HG03039 (cell line): ENCODE measurements around the gene MGAT1.
"Not testable (repeated sequence)": the region's sequence is repeated elsewhere in the genome, so short reads cannot be mapped to it uniquely, and the experiment has no call there.

ENCODE experiments used
- ATAC-seq: cut with Tn5 transposase; IDR thresholded peaks from one replicate; pipeline ENCODE4 v1.9.1; 2021; ENCODE audit warnings: mild to moderate bottlenecking, moderate library complexity; ENCODE audit not compliant: unreplicated experiment

Gene MGAT1

DNA sequence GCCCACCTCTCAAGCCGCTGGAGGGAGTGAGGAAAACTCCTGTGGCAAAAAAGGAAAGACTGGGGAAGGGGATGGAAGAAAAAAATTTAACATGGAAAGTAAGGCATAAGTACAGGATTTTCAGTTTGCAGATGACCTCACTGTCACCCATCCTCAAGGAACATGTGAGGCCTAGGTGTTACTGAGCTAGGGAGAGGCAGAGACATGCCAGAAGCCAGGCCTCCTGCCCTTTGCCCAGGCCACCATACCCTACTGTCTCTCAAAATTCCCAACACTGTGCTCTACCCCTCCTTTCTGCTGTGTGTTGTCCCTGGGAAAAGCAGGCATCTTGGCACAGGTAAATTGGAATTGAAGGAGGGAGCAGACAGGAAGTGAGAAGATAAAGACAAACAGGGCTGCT lies 4.4 kb upstream of the MGAT1 start:
- no peak for ATAC-seq

DNA sequence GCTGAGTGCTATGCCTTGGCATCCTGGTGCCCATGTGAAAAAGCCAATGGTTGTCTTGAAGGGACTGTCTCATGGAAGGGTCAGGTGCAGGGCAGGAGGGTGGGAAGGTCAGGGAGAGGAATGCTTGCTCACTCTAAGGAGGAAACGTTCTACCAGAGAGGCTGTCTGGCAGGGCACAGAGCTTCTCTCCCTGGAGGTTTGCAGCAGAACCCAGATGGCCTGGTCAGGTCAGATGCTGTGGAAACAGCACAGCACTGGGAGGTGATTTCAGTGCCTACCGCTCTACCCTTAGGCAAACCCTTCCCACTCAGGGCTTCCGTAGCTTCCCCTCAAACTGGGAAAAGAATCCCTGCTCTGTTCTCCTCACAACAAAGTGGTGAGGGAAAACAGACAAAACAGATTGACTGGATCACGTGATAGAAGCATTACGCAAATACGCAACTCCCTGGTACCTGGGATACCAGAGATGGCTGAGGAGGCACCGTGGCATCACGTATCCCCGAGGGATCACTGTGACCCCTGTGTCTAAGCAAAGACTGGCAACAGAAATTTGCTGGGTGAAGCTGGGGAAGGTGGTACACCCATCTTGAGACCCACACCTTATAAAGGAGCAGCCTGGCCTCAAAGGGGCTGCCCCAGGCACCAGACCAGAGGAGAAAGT lies 3.9 kb upstream of the MGAT1 start:
- ATAC-seq, result no peak

DNA sequence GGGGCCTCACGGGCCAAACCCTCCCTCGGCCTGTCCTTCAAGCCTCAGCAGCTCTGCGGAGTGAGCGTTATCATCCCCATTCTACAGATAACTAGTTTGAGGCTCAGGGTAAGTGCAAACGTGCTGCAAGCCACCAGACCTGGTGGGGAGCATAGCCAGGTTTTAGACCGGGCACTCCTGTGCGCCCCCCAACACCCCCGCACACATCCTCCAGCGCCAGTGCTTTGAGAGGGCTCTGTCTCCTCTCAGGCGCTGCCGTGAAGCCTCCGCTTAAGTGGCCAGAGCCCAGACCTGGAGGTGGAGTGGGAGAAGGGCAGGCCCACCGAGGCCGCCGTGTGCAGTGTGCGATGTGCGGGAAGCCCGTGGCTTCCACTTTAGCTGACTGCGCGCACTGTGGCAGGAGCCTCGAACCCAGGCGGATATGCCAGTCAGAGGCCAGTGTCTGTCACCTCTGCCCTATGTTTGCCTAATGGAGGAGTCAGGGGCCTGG lies 1.6 kb upstream of the MGAT1 start:
- ATAC-seq, result no peak

DNA sequence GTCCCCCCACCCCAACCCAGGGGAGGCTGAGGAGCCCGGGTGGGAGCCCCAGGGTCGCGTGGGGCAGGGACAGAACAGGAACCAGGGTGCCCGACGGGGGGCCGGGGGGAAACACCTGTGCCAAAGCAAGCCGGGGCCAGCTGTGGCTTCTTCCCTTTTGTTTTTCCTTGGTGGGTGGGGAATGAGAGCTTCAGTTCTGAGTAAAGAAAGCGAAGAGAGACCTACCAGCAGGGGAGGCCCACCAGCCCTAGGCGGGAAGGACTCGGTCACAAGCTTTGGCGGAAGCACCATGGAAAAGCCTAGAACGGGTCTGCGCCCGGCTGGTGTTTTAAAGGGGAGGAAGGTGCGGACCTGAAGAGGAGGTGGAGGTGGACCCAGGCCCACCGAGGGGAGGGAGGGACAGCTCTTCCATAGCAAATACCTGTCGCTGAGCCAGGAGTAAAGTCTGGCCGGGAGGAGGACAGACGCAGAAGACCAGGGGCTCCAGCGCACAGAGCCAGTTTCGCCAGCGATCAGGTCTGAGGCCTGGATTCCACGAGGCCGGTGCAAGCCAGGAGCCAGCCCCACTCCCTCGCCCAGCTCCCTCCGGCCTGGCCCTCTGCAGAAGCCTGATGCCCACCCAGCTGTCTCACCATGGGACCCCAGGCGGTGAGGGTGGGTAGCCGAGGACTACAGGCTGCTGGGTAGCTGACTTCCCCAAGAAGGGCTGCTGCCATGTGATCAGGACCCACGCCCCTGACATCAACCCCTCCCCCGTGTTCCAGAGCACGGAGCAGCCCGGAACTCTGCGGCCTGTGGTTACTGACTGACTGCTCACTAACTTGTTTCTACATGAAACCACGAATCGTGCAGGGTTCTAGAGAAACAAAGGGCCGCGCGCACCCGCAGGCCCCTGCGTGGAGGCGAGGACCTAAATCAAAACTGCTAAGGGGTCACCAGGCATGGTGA lies 849 bp upstream of the MGAT1 start:
- ATAC-seq, result peak; percentile 47

- ATAC-seq, result no peak
These were observed 846 bp downstream of the MGAT1 start for GRCh38 chr5:180801596-180802324.

DNA sequence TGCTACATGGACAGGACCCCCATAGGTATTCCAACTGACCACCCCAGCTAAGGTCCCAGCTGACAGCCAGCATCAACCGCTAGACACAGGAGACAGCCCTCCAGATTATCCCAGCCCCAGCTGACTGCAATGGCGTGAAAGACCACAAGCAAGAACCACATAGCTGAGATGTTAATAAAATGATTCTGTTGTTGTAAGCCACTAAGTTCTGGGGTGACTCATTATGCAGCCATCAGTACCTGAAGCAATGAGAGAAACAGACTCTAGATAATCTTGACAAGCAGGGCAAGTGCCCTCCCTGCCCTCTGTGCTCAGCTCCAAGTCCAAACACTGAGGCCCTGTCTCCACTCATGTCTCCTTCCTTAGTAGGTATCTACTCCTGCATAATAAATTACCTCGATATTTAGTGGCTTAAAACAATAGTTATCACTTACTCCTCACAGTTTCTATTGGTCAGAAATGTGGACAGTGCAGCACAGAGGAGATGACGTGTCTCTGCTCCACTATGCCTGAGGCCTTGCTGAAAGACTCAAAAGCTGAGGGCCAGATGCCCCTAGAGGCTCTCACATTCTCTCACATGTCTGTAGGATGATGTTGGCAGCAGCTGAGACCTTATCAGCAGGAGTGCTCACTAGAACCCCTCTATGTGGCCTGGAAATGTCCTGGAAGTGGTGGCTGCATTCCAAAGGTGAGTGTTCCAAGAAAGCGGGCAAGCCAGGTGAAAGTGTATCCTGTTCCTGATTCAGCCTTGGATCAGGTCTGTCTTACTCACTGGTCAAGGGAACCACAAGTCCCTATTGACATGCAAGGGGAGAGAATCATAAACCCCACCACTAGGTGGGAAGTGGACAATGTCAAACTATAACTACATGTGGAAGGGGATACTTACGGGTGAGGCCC lies 2.5 kb downstream of the MGAT1 start:
- no peak for ATAC-seq

DNA sequence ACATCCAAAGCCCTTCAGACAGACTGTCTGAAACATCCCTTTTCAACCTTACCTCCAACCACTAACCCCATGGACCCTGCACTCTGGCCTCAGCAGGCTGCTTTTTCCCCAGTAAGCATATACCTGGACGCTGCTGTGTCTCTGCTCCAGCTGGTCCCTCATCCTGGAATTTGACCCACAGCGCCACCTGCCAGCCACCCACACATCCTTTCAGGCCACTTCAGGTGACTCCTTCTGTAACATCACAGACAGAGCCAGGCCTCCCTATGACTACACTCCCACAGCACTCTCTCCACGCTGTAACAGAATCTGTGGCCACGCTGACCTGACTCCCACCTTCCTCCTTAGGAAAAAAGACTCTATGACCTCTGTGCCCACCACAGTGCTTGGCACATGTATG lies 3.4 kb downstream of the MGAT1 start:
- ATAC-seq, result no peak

GRCh38 chr5:180798193-180798592 lies 4.4 kb downstream of the MGAT1 start:
- no peak for ATAC-seq

GRCh38 chr5:180797256-180798192 lies 5.1 kb downstream of the MGAT1 start:
- ATAC-seq, result no peak

DNA sequence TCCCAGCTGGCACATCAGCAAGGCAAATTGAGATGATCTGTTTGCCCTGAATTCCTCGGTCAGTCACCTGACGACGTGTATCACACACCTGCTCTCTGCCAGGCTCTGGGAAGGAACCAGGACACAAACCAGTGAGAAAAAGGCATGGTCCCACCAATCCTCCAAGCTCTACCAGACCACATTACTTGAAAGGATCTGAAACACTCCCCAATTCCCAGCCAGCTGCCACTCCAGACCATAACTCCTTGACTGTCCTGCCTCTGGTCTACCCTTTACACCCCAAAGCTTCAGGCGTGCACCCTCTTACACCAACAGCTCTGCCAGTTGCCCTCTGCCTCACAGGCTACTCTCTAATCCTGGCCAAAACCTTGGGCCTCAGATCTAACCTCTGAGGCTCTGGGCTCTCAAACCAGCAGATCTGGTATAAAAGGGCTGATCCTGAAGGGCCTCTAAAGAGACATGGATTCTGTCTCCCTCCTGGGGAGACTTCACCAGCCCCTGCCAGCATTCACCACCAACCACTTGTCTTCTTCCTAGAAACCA lies 6.8 kb downstream of the MGAT1 start:
- ATAC-seq, result no peak

- no peak for ATAC-seq
These were observed 9.7 kb downstream of the MGAT1 start for GRCh38 chr5:180792965-180793287.

GRCh38 chr5:180792287-180792964 lies 10.2 kb downstream of the MGAT1 start:
- no peak for ATAC-seq

GRCh38 chr5:180791611-180792213 lies 10.9 kb downstream of the MGAT1 start:
- ATAC-seq, result no peak

- ATAC-seq, result no peak
These were observed 12.1 kb downstream of the MGAT1 start for GRCh38 chr5:180790524-180790923.

DNA sequence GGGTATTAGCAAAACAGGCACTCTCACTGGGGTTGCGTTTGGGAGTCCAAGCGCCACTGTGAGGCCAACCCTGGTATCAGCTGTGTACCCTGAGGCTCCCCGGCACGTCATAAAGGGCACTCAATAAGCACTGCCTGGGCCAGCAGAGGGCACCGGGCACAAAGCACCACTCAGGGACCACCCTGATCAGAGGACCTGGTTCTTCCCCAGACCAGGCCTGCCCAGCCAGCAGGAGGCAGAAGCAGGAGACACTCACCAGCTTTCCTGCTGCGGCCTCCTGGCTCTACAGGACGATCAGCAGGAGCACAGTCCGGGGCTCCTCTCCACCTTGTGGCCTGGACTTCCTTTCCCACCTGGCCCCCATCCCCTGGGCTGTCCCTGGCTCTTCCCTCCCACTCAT lies 12.6 kb downstream of the MGAT1 start:
- ATAC-seq, result no peak

DNA sequence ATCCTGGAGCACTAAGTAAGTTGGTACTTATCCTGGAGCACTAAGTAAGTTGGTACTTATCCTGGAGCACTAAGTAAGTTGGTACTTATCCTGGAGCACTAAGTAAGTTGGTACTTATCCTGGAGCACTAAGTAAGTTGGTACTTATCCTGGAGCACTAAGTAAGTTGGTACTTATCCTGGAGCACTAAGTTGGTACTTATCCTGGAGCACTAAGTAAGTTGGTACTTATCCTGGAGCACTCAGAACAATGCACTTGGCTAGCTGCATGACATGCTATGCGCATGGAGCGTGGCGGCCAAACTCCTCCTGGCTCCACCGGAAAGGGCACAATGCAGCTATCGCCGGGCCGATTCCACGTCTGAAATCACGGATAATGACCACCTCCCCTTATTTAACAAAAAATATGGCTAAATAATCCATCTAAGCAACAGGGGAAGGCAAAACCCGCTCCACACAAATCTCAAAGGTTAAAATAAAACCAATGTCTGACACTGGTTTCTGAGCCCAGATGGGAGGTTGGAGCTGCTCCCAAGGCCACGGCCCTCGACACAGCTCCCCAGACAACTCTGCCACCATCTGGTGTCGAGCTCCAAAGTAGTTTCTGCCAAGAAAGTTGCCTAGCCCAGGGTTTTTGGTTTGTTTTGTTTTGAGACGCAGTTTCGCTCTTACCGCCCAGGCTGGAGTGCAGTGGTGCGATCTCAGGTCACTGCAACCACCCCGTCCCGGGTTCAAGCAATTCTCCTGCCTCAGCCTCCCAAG lies 13.8 kb downstream of the MGAT1 start:
- ATAC-seq, result not testable (repeated sequence)

- no peak for ATAC-seq
These were observed 14.7 kb downstream of the MGAT1 start for GRCh38 chr5:180787711-180788431.
